ENCODE results near the gene GPD2.

The GPD2 gene

DNA sequence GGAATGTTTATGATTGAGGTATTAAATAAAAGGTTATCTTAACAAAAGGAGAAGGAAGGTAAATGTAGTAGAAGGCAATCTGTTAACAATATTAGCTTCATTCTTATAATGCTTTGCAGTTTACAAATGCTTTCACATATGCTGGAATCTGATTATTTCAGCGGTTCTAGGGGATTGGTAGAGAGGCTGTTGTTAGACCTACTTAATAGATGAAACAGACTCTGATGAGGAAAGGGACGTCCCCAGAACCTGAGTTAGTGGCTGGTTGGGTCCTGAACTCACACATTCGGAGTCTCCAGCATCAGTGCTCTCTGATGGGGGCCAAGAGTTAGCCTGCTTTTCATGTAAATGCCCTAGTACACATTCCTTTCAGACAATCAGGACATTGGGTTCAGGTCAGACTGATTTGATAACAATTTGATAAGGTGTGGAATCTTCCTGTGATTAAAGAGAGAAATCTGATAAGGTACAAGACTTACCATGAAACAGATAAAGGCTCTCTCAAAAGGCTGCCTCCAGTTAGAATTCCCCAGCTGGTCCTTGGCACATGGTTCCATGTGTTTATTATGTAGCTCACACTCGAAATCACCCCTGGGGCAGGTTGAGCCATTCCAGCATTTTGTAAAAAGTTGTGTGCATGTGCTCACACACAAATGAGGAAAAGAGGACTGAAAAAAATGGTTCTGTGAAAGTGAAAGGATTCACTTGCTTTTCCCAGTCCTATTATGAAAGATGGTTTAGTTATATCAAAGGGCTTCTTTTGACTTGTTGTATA lies 103.1 kb downstream of the GPD2 start:
- POLR2A ChIA-PET: no interaction called here
- DNase-seq: no peak

DNA sequence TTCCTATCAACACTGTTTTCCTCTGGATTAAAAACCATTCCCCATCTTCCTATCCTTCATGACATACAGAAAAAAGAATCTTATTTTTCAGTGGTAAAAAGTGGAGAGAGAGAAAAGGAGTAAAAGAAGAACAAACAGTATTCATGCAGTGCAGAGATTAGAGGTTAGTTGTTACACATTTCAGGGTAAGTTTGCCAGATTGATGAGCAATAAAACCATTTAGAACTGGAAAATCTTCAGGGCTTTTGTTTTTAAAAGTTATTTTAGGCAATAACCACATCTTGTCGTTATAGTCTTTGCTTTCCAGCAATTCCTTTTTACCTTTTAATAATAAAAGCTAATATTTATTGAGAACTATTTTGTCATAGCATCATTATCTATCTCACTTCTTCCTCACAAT lies 104.5 kb downstream of the GPD2 start:
- ChIA-PET POLR2A (no interaction called here), CTCF (interaction anchor here (1.1 kb wide), 1 partner anchor 9 kb away, joined by 4 read pairs; no protein-coding TSS in a partner anchor)
- H3K36me3 ChIP-seq (ENCODE audit: control insufficient read depth in 4 of 4, insufficient read depth in 4 of 4, low read length in 3 of 4): peaks cover 0 to 13% (median 0%) of the 10 kb centered on the region in 4 experiments
- no peak for DNase-seq
- no peaks in the 10 kb centered on the region for H3K9me3 ChIP-seq (ENCODE audit: control extremely low read depth in 1 of 5, control insufficient read depth in 4 of 5, insufficient read depth in 2 of 5, low read depth in 1 of 5, low read length in 4 of 5)
- WGBS (ENCODE audit: insufficient coverage): no CpG with 5 or more reads among the region's 1 CpG
- no peaks in the 10 kb centered on the region for H3K27me3 ChIP-seq (replicated peaks in 2 of 5; ENCODE audit: control insufficient read depth in 4 of 5, insufficient read depth in 5 of 5, low read length in 4 of 5)
- H3K27ac ChIP-seq (ENCODE audit: insufficient read depth in 1 of 2, low read depth in 1 of 2, low read length in 2 of 2, poor library complexity in 1 of 2, severe bottlenecking in 2 of 2): no peak overlapping the region
- H3K4me3 ChIP-seq (ENCODE audit: control insufficient read depth in 1 of 7, extremely low read depth in 1 of 7, insufficient read depth in 4 of 7, low read depth in 2 of 7, low read length in 6 of 7): no peak overlapping the region
- H3K4me1 ChIP-seq (ENCODE audit: control extremely low read depth in 1 of 4, control insufficient read depth in 4 of 4, insufficient read depth in 4 of 4, low read length in 3 of 4): no peaks in the 10 kb centered on the region

More for the DNA sequence above, 103.1 kb downstream of the GPD2 start:
- Histone ChIP-seq H3K36me3 (ENCODE audit: control insufficient read depth in 4 of 4, insufficient read depth in 4 of 4, low read length in 3 of 4) (peaks cover 0 to 12% (median 0%) of the 10 kb centered on the region in 4 experiments), H3K4me3 (ENCODE audit: control insufficient read depth in 1 of 7, extremely low read depth in 1 of 7, insufficient read depth in 4 of 7, low read depth in 2 of 7, low read length in 6 of 7) (no peak overlapping the region), H3K9me3 (ENCODE audit: control extremely low read depth in 1 of 5, control insufficient read depth in 4 of 5, insufficient read depth in 2 of 5, low read depth in 1 of 5, low read length in 4 of 5) (no peaks in the 10 kb centered on the region), H3K27me3 (replicated peaks in 2 of 5; ENCODE audit: control insufficient read depth in 4 of 5, insufficient read depth in 5 of 5, low read length in 4 of 5) (no peaks in the 10 kb centered on the region), H3K27ac (ENCODE audit: insufficient read depth in 1 of 2, low read depth in 1 of 2, low read length in 2 of 2, poor library complexity in 1 of 2, severe bottlenecking in 2 of 2) (no peak overlapping the region), H3K4me1 (ENCODE audit: control extremely low read depth in 1 of 4, control insufficient read depth in 4 of 4, insufficient read depth in 4 of 4, low read length in 3 of 4) (no peaks in the 10 kb centered on the region)
- 100% methylated on average over 4 of the region's 4 CpGs for WGBS (ENCODE audit: insufficient coverage)
- CTCF ChIA-PET: no interaction called here

DNA sequence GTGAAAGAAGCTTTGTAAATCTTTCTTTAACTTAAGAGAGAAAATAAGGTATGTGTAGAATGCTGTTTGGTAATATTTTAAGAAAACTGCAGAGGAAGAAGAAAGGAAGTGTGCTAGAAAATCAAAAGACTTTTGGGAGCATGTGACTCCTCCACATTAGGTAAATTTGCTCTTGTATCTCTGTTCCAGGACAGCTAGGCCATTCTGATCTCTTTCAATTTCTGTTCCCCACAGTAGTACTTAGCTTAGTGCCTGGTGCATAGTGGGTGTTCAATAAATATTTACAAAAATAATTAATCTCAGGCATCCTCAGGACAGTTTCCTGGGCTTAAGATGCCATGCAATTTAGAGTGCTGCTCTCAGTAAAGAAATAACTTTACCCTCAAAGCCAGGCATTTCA lies 105.0 kb downstream of the GPD2 start:
- Histone ChIP-seq H3K4me3 (ENCODE audit: control insufficient read depth in 1 of 7, extremely low read depth in 1 of 7, insufficient read depth in 4 of 7, low read depth in 2 of 7, low read length in 6 of 7) (no peak overlapping the region), H3K9me3 (ENCODE audit: control extremely low read depth in 1 of 5, control insufficient read depth in 4 of 5, insufficient read depth in 2 of 5, low read depth in 1 of 5, low read length in 4 of 5) (no peaks in the 10 kb centered on the region), H3K27ac (ENCODE audit: insufficient read depth in 1 of 2, low read depth in 1 of 2, low read length in 2 of 2, poor library complexity in 1 of 2, severe bottlenecking in 2 of 2) (no peak overlapping the region), H3K4me1 (ENCODE audit: control extremely low read depth in 1 of 4, control insufficient read depth in 4 of 4, insufficient read depth in 4 of 4, low read length in 3 of 4) (no peaks in the 10 kb centered on the region), H3K27me3 (replicated peaks in 2 of 5; ENCODE audit: control insufficient read depth in 4 of 5, insufficient read depth in 5 of 5, low read length in 4 of 5) (no peaks in the 10 kb centered on the region), H3K36me3 (ENCODE audit: control insufficient read depth in 4 of 4, insufficient read depth in 4 of 4, low read length in 3 of 4) (peaks cover 0 to 13% (median 0%) of the 10 kb centered on the region in 4 experiments)
- ChIA-PET POLR2A (no interaction called here), CTCF (interaction anchor here (1.1 kb wide), 1 partner anchor 9 kb away, joined by 4 read pairs; no protein-coding TSS in a partner anchor)
- DNase-seq: no peak

DNA sequence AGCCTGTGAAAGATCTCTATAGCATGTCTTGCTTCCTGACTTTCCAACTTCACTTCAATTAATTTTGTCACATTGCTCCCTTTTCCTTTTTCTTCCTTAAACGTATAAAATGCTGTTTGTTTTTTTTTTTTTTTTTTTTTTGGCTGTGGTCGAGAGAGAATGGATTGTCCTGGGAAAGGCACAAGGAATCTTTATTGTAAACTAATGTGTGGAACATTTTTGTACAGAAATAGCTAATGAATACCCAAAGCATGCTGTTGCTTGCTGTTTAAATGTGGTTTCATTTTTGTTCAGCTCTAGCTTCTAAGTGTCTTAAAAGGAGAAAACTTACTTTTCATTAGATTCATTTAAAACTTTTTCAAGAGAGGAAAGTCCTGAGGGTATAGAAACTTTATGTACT lies 105.5 kb downstream of the GPD2 start:
- H3K27me3 ChIP-seq (replicated peaks in 2 of 5; ENCODE audit: control insufficient read depth in 4 of 5, insufficient read depth in 5 of 5, low read length in 4 of 5): no peaks in the 10 kb centered on the region
- no CpG with 5 or more reads among the region's 2 CpGs for WGBS (ENCODE audit: insufficient coverage)
- DNase-seq: no peak
- no peak overlapping the region for H3K27ac ChIP-seq (ENCODE audit: insufficient read depth in 1 of 2, low read depth in 1 of 2, low read length in 2 of 2, poor library complexity in 1 of 2, severe bottlenecking in 2 of 2)
- H3K4me3 ChIP-seq (ENCODE audit: control insufficient read depth in 1 of 7, extremely low read depth in 1 of 7, insufficient read depth in 4 of 7, low read depth in 2 of 7, low read length in 6 of 7): no peak overlapping the region
- peaks cover 0 to 13% (median 0%) of the 10 kb centered on the region in 4 experiments for H3K36me3 ChIP-seq (ENCODE audit: control insufficient read depth in 4 of 4, insufficient read depth in 4 of 4, low read length in 3 of 4)
- CTCF ChIA-PET: interaction anchor here (1.1 kb wide), 1 partner anchor 8 kb away, joined by 4 read pairs; no protein-coding TSS in a partner anchor
- H3K4me1 ChIP-seq (ENCODE audit: control extremely low read depth in 1 of 4, control insufficient read depth in 4 of 4, insufficient read depth in 4 of 4, low read length in 3 of 4): no peaks in the 10 kb centered on the region
- no peaks in the 10 kb centered on the region for H3K9me3 ChIP-seq (ENCODE audit: control extremely low read depth in 1 of 5, control insufficient read depth in 4 of 5, insufficient read depth in 2 of 5, low read depth in 1 of 5, low read length in 4 of 5)
- POLR2A ChIA-PET: no interaction called here

DNA sequence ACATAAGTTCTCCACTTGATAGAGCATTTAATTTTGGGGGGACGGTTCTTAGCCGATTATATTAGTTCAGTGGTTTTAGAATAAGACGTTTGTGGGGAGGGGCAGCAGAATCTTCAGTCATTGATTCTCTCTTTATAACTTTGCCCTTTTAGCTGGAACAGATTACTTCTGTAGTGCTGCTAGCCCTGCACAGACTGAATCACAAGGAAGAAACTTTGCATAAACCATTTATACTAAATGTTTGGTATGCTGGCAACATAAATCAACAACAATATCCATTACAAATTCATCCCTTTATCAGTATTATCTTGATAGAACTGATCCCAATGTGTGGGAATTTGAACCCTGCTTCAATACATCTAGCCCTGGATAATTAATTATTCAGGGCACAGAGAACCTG lies 112.2 kb downstream of the GPD2 start:
- peaks cover 0 to 19% (median 9%) of the 10 kb centered on the region in 4 experiments for H3K36me3 ChIP-seq (ENCODE audit: control insufficient read depth in 4 of 4, insufficient read depth in 4 of 4, low read length in 3 of 4)
- no peak for DNase-seq
- H3K27ac ChIP-seq (ENCODE audit: insufficient read depth in 1 of 2, low read depth in 1 of 2, low read length in 2 of 2, poor library complexity in 1 of 2, severe bottlenecking in 2 of 2): no peak overlapping the region
- no peaks in the 10 kb centered on the region for H3K4me1 ChIP-seq (ENCODE audit: control extremely low read depth in 1 of 4, control insufficient read depth in 4 of 4, insufficient read depth in 4 of 4, low read length in 3 of 4)
- H3K9me3 ChIP-seq (ENCODE audit: control extremely low read depth in 1 of 5, control insufficient read depth in 4 of 5, insufficient read depth in 2 of 5, low read depth in 1 of 5, low read length in 4 of 5): no peaks in the 10 kb centered on the region
- no peak overlapping the region for H3K4me3 ChIP-seq (ENCODE audit: control insufficient read depth in 1 of 7, extremely low read depth in 1 of 7, insufficient read depth in 4 of 7, low read depth in 2 of 7, low read length in 6 of 7)
- WGBS (ENCODE audit: insufficient coverage): 75% methylated on average over 2 of the region's 3 CpGs
- POLR2A ChIA-PET: no interaction called here
- H3K27me3 ChIP-seq (replicated peaks in 2 of 5; ENCODE audit: control insufficient read depth in 4 of 5, insufficient read depth in 5 of 5, low read length in 4 of 5): no peaks in the 10 kb centered on the region
- CTCF ChIA-PET: no interaction called here

DNA sequence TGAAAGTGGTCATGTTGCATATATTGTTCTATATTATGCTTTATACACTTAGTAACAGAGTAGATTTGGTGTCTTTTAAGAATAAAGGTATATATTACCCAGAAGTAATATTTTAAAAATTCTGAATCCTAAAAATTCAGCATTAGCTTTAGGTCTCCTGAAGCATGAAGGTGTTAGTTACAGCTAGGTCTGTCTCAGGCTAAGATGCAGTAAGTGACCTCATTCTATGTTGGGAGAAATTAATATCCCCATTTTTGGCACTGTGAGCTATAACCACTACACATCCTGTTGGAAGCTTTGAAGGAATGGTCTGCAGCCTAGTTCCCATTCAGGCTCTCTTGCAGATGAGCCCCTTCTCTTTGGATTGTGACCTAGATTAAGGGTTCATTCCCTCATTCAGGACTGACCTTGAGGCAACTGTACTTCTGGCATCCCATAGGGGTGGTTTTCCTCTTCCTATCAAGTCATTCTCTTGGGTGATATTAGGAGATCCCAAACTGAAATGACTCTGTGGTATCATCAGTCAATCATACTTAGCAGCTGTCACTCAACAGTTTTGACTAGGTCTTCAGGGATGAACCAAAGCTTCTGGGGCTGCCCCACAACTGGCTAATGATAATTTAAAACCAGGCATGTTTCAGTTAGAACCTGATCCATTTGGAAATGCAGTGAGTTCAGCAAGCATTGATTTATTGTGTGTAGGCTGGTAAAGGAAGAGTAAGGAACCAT lies 117.7 kb downstream of the GPD2 start:
- H3K9me3 ChIP-seq (ENCODE audit: control extremely low read depth in 1 of 5, control insufficient read depth in 4 of 5, insufficient read depth in 2 of 5, low read depth in 1 of 5, low read length in 4 of 5): no peaks in the 10 kb centered on the region
- peaks cover 9 to 28% (median 16%) of the 10 kb centered on the region in 4 experiments for H3K36me3 ChIP-seq (ENCODE audit: control insufficient read depth in 4 of 4, insufficient read depth in 4 of 4, low read length in 3 of 4)
- ChIA-PET POLR2A (no interaction called here), CTCF (interaction anchor here (0.5 to 1.2 kb wide), 2 partner anchors 8 to 44 kb away, joined by 3 to 4 read pairs; no protein-coding TSS in a partner anchor)
- no peak overlapping the region for H3K4me3 ChIP-seq (ENCODE audit: control insufficient read depth in 1 of 7, extremely low read depth in 1 of 7, insufficient read depth in 4 of 7, low read depth in 2 of 7, low read length in 6 of 7)
- H3K27me3 ChIP-seq (replicated peaks in 2 of 5; ENCODE audit: control insufficient read depth in 4 of 5, insufficient read depth in 5 of 5, low read length in 4 of 5): no peaks in the 10 kb centered on the region
- H3K4me1 ChIP-seq (ENCODE audit: control extremely low read depth in 1 of 4, control insufficient read depth in 4 of 4, insufficient read depth in 4 of 4, low read length in 3 of 4): no peaks in the 10 kb centered on the region
- no peak overlapping the region for H3K27ac ChIP-seq (ENCODE audit: insufficient read depth in 1 of 2, low read depth in 1 of 2, low read length in 2 of 2, poor library complexity in 1 of 2, severe bottlenecking in 2 of 2)
- no peak for DNase-seq

DNA sequence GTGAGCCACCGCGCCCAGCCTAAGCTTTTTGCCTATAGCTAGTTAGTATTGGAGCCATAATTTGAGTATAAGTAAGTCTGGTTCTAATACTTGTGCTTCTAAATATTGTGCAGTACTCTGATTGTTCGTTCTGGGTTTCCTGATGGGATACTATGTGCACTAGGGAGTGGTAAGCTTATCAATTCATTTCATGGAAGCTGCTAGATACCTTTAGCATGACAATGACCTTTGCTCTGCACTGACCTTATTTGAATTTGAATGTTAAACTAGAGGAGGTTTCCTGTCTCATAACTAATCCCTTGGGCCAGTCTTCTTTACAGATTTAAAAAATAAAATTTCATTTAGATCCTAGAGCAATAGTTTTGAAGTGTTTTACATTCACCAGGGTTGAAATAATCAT lies 125.1 kb downstream of the GPD2 start:
- peaks cover 7 to 14% (median 10%) of the 10 kb centered on the region in 4 experiments for H3K36me3 ChIP-seq (ENCODE audit: control insufficient read depth in 4 of 4, insufficient read depth in 4 of 4, low read length in 3 of 4)
- DNase-seq: no peak
- no peaks in the 10 kb centered on the region for H3K27me3 ChIP-seq (replicated peaks in 2 of 5; ENCODE audit: control insufficient read depth in 4 of 5, insufficient read depth in 5 of 5, low read length in 4 of 5)
- H3K27ac ChIP-seq (ENCODE audit: insufficient read depth in 1 of 2, low read depth in 1 of 2, low read length in 2 of 2, poor library complexity in 1 of 2, severe bottlenecking in 2 of 2): no peak overlapping the region
- CTCF ChIA-PET: interaction anchor here (0.9 to 2.1 kb wide), 4 partner anchors 7 to 227 kb away, joined by 3 to 5 read pairs (median 4); no protein-coding TSS in a partner anchor
- no peaks in the 10 kb centered on the region for H3K4me1 ChIP-seq (ENCODE audit: control extremely low read depth in 1 of 4, control insufficient read depth in 4 of 4, insufficient read depth in 4 of 4, low read length in 3 of 4)
- no peak overlapping the region for H3K4me3 ChIP-seq (ENCODE audit: control insufficient read depth in 1 of 7, extremely low read depth in 1 of 7, insufficient read depth in 4 of 7, low read depth in 2 of 7, low read length in 6 of 7)
- POLR2A ChIA-PET: no interaction called here
- whole genome bisulfite sequencing (ENCODE audit: insufficient coverage): 100% methylated on average over 1 of the region's 3 CpGs
- no peaks in the 10 kb centered on the region for H3K9me3 ChIP-seq (ENCODE audit: control extremely low read depth in 1 of 5, control insufficient read depth in 4 of 5, insufficient read depth in 2 of 5, low read depth in 1 of 5, low read length in 4 of 5)
